ENCODE data around the gene TRPV3.
"Not testable (repeated sequence)": the region's sequence is repeated elsewhere in the genome, so short reads cannot be mapped to it uniquely, and the experiment has no call there.

TRPV3 gene

GRCh38 chr17:3474212-3474611 lies 83.4 kb downstream of the TRPV3 start:
- DNase-seq (ENCODE audit: low read depth, low spot score) = no peak

GRCh38 chr17:3472137-3472536 lies 85.5 kb downstream of the TRPV3 start:
- no peak for DNase-seq (ENCODE audit: low read depth, low spot score)

- no peak for DNase-seq (ENCODE audit: low read depth, low spot score)
Measured at GRCh38 chr17:3471599-3471998, 86.0 kb downstream of the TRPV3 start, which contains the start of gene SPATA22. Gene SPATA22 (minus strand): TSS chr17:3471819. CDS start chr17:3469325, 2,494 bp downstream.

GRCh38 chr17:3469529-3469928 lies 88.1 kb downstream of the TRPV3 start:
- no peak for DNase-seq (ENCODE audit: low read depth, low spot score)

GRCh38 chr17:3466355-3466754 lies 91.3 kb downstream of the TRPV3 start:
- not testable (repeated sequence) for DNase-seq (ENCODE audit: low read depth, low spot score)
